GM19372 (cell line): ENCODE data around the gene LYPD1.

Source experiments
- ATAC-seq: cut with Tn5 transposase; IDR thresholded peaks from one replicate; pipeline ENCODE4 v1.9.1; 2021; ENCODE audit warnings: mild to moderate bottlenecking, low read depth, moderate library complexity; ENCODE audit not compliant: unreplicated experiment

The LYPD1 gene

DNA sequence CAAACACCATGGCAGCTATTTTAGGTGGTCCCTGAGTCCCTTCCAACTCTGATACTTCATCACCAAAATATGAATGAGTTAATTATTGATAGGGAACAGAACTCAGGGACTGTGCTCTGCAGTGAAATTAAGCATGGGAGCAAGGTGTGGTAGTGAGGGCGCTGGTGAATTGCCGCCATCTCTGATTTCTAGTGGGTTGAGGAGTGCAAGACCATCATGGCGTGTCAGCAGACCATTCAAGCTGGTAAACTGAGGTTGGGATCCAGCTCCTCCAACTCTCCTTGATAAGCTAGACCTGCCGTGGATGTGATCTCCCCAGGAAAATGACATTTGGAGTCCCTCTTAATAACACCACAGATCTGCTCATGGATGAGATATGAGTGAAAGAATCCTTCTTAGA, 70.4 kb downstream of the LYPD1 start:
- ATAC-seq, result no peak

DNA sequence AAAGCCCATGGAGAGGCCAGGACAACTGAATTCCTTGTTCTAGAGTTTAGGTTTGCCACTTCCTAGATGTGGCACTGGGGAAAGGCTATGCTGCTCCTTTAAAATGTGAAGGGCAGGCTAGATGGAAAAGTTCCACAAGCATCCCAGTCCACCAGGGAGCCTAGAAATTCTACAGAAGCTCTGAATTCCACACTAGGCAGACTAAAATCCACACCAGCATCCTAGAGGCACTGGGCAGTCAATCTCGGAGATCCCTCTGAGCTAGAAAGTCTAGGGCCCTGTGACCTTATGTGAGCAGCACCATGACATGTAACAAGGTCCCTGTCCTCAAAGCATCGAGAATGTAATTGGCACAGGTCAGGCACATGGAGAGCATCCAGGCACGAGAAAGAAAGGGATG, 71.5 kb downstream of the LYPD1 start:
- no peak for ATAC-seq

DNA sequence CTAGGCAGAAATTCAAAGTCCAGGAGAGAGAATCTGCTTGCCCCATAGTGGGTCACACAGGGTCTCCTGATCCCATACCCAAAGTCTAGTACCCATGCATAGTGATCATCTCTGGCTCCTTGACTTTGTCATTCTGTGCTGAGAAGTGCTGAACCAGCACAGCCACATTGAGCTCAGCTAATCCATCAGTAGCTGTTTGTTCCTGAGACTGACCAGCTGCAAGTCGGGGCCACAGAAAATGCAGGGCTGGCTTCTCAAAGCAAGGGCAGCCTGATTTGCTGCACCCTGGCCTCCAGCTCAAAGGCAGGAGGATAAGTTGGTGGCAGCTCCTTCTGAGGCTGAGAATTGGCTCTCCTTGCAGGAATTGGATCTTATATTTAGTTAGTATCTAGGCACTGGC, 72.2 kb downstream of the LYPD1 start:
- ATAC-seq, result no peak

DNA sequence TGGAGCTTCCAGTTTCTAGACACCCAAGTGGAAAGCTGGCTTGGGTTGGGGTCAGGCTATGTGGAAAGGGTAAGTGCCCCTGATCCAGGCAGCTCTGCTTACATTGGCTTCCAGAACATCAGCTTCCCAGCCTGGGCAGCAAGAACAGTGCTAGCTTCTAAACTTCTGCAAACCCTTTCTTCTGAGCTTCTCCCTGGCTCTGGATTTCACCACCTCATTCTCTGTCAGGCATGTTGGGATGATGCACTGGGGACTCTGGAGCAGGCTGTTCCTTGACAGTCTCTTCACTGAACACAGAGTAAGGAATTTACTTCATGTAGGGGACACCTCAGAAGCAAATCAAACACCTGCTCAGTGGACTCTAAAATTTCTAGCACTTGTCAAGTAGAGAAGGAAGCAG, 72.8 kb downstream of the LYPD1 start:
- no peak for ATAC-seq

DNA sequence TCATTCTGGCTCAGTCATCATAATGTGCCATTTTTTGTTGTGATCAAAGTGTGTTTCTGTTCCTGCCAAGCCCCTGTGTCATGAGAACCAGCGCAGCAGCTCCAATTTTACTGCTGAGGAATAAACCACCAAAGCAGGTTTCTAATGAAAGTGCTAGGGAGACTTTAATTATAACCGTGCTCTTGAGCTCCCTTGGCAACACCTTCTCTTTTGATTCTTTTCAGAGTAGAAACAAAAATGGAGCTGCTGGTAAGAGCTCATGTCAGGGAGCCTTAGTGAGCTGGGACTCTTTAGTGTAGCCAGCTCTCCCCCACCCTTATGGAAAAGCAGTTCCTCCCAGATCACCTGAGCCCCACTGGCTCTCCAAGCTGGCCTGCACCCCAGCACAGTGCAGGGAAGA, 74.3 kb downstream of the LYPD1 start:
- ATAC-seq, result no peak

DNA sequence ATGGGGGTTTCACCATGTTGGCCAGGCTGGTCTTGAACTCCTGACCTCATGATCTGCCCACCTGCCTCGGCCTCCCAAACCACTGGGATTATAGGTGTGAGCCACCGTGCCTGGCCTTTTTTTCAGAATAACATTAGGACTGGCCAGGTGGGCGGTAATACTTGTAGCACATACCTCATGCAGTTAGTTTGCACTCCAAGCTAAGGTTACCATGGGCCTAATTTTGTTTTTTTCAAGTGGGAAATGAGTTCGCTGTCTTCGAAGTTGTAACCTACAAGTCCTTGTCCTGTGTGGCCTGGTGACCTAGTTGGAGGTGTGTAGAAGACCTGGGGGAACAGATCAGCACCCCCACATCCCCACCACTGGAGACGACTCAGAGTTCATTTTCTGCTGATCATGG, 74.8 kb downstream of the LYPD1 start:
- ATAC-seq, result no peak
